HG03139 (cell line): ENCODE results near the gene AKT1S1.
A peak's percentile ranks its signal among the peaks of the same experiment; 100 is the strongest.

ENCODE experiments used
- ATAC-seq: cut with Tn5 transposase; IDR thresholded peaks from one replicate; pipeline ENCODE4 v1.9.1; 2021; ENCODE audit not compliant: unreplicated experiment

Gene AKT1S1

GRCh38 chr19:49855676-49856573, 21.2 kb downstream of the AKT1S1 start:
- ATAC-seq: no peak

- ATAC-seq: no peak
Observed at GRCh38 chr19:49855277-49855675, 21.9 kb downstream of the AKT1S1 start.

DNA sequence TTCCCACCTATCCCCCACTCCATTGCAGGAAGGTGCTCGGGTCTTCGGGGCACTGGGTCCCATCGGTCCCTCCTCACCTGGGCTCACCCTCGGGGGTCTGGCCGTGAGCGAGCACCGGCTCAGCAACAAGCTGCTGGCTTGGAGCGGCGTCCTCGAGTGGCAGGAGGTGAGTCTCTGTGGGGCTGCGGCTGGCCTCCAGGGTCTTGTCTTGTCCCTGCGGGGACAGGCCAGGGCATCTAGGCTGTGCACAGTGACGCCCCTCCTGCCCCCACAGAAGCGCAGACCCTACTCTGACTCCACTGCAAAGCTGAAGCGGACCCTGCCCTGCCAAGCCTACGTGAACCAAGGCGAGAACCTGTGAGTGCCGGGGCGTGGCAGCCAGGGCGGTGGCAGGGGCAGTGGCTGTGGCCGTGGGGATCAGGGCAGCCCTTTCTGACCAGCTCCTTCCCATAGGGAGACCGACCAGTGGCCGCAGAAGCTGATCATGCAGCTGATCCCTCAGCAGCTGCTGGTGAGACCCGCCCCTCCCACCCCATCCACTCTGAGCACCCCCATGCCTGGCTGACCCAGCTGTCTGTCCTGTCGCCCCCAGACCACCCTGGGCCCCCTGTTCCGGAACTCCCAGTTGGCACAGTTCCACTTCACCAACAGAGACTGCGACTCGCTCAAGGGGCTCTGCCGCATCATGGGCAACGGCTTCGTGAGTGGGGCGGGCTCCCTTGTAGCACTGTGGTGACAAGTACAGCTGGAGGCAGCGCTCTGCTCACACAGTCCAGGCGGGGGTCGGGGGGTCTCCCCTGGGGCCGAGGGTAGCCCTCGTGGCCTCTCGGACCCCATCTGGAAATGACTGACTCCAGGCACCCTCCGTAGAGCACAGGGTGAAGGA, 22.5 kb downstream of the AKT1S1 start:
- no peak for ATAC-seq

DNA sequence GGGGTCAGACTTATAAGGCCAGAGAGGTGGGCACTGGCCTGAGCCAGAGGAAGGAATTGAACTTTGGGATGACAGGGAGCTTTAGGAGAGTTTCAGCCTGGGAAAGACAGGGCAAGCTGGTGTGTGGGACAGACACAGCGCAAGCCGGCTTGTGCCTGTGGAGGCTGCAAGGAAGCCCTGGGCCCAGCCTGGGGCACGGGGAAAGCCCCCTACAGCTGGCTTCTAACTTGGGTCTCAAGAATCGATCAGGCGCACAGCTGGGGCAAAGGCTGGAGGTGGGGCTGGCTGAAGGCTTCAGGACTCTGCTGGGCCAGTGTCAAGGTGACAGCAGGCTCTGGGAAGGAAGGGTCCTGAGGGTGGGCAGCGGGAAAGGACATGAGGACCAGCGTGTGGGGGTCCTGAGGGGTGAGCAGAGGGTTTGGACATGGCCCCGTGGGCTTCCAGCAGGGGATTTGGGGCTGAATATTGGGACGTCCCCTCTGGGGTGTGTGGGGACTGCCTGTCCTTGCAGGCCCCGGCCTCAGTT, 23.2 kb downstream of the AKT1S1 start:
- no peak for ATAC-seq

- no peak for ATAC-seq
Observed at GRCh38 chr19:49852631-49853126, 24.5 kb downstream of the AKT1S1 start.

DNA sequence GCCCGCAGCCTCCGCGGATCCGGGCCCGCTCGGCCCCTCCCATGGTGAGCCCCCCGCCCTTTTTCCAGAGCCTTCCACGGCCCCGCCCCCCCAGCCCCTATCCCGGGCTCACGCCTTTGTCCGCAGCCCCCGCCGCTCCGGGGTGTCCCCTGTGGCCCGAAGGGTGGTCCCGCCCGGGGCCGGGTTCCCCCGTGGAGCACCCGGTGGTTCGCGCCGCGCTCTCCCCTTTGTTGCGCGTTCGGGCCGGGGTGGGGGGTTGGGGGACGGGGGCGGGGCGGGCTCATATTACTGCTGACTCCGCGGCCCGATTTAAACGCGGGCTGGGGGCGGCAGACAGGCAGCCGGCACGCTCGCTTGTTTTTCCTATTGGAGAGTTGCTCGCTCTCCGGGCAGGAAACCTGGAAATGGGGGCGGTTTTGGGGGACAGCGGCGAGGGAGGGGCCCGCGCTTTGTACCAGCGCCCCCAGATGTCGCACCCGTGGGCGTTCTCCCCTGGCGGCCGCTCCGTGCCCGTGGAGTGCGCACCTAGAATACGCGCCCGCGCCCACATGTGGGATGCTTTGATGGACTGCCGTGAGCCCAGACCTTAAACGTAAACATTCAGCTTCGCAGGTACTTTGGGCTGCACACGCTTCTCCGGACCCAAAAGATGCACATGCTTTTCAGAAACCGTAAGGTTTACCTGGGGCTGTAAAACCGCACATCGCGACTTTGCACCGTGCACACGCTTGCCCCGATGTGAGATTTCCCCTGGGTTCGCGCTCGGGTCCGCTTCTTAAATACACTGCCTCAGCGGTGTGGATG, 25.5 kb downstream of the AKT1S1 start:
- ATAC-seq: no peak

GRCh38 chr19:49850487-49851342, 26.4 kb downstream of the AKT1S1 start, which contains the start of gene PTOV1:
Gene PTOV1, plus strand, starts transcription at chr19:49851159.
- peak; percentile 48 for ATAC-seq

GRCh38 chr19:49850221-49850486, 27.0 kb downstream of the AKT1S1 start:
- no peak for ATAC-seq

GRCh38 chr19:49849433-49850220, 27.5 kb downstream of the AKT1S1 start:
- ATAC-seq: no peak

- no peak for ATAC-seq
Observed at GRCh38 chr19:49848938-49849337, 28.2 kb downstream of the AKT1S1 start.

- no peak for ATAC-seq
Observed at GRCh38 chr19:49847731-49848696, 29.1 kb downstream of the AKT1S1 start.

GRCh38 chr19:49846408-49846807, 30.7 kb downstream of the AKT1S1 start:
- no peak for ATAC-seq

- ATAC-seq: no peak
Observed at GRCh38 chr19:49845414-49845813, 31.7 kb downstream of the AKT1S1 start.

DNA sequence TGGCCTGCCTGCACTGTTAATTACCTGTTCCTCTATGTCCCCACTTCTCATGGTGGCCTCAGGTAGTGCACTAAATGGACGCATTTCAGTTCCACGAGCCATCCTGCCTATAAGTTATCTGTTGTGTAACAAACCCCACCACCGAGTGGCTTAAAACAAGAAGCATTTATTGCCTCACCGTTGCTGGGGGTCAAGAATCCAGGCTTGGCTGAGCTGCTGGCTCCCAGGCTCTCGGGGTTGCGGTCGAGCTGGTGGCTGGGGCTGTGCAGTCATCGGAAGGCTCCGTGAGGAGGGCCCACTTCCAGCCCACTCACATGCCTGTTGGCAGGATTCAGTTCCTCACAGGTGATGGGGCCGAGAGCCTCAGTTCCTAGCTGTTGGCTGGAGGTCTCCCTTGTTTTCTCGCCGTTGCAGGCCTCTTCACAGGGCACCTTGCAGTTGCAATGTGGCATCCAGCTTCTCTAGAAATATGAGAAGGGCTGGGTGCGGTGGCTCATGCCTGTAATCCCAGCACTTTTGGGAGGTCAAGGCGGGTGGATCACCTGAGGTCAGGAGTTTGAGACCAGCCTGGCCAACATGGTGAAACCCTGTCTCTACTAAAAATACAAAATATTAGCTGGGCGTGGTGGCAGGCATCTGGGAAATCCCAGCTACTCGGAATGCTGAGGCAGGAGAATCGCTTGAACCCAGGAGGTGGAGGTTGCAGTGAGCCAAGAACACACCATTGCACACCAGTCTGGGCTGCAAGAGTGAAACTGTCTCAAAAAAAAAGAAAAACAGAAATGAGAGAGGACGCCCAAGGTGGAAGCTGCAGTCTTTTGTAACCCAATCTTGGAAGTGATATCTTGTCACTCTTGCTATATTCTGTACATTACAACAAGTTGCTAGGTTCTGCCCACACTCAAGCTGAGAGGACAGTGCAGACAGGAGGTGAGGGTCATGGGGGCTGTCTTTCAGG, 32.7 kb downstream of the AKT1S1 start:
- ATAC-seq: no peak

- no peak for ATAC-seq
Observed at GRCh38 chr19:49843265-49843664, 33.9 kb downstream of the AKT1S1 start.

- ATAC-seq: no peak
Observed at GRCh38 chr19:49840736-49841249, 36.4 kb downstream of the AKT1S1 start.

DNA sequence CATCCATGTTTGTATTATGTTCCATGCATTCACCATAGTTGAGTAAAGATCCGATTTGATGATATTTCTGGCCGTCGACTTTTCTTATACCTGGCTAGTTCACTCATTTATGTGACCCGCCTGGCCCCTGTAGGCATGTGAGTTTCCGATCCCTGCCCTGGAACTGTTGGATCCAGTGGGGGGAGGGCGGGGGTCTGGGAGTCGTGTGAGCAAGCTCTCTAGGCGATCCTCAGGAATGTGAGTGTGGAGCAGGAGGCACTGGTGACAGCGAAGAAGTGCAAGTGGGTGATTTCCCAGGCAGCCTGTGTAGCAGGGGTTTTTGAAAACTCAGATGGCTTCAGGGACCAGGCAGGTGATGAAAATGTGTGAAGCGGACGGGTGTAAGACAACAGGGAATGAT, 36.8 kb downstream of the AKT1S1 start:
- no peak for ATAC-seq
